ENCODE measurements around the gene LIG3.
"Not testable (repeated sequence)": the region's sequence is repeated elsewhere in the genome, so short reads cannot be mapped to it uniquely, and the experiment has no call there.

LIG3 gene

GRCh38 chr17:34999456-34999855 lies 19.1 kb downstream of the LIG3 start:
- no peak for DNase-seq (ENCODE audit: low read depth)

DNA sequence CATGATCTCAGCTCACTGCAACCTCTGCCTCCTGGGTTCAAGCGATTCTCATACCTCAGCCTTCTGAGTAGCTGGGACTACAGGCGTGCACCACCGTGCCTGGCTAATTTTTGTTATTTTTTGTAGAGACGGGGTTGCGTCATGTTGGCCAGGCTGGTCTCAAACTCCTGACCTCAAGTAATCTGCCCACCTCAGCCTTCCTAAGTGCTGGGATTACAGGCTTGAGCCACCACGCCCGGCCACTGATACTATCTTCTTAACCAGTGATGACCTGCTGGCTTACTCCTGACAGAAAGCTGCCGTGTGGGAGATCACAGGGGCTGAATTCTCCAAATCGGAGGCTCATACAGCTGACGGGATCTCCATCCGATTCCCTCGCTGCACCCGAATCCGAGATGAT lies 20.7 kb downstream of the LIG3 start:
- not testable (repeated sequence) for DNase-seq (ENCODE audit: low read depth)

DNA sequence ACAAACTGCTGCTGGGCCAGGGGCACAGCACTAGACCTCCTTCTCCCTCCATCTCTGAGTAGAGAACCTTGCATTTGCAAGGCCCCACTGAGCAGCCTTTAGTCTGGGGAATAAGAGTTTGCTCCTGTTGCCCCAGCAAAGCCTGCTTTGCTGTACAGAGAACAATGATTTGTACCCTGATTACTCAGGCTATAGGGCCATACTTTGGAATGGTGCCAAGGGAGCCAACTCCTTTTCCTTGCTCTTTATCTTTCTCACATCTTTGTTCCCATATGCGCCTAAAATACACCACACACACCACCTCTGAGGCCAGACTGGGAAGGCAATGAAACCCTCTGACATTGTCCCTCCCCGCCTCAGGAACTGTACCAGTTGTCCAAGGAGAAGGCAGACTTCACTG lies 21.2 kb downstream of the LIG3 start:
- no peak for DNase-seq (ENCODE audit: low read depth)

DNA sequence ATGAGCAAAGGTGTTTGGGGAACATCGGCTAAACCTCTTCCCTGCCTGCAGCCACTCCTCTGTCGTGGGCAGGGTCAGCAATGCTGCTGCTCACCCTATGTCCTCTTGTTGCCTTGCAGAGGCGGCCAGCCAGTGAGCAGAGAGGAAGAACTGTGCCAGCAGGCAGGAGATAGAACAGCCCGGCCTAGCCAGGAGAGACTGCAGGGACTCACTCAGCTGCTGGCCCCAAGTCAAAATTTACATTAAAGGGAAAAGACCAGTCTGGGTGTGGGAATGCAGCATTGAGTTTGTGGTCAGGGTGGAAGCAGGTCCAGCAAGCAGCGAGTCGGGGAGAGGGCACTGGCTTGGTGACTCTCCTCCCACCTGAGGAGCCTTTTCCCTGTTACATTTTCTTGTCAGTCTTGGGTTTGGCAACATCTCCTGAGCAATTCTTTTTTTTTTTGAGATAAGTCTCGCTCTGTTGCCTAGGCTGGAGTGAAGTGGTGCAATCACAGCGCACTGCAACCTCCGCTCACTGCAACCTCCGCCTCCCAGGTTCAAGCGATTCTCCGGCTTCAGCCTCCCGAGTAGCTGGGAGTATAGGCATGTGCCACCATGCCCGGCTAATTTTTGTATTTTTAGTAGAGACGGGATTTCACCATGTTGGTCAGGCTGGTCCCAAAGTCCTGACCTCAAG lies 22.7 kb downstream of the LIG3 start:
- DNase-seq (ENCODE audit: low read depth) = no peak

DNA sequence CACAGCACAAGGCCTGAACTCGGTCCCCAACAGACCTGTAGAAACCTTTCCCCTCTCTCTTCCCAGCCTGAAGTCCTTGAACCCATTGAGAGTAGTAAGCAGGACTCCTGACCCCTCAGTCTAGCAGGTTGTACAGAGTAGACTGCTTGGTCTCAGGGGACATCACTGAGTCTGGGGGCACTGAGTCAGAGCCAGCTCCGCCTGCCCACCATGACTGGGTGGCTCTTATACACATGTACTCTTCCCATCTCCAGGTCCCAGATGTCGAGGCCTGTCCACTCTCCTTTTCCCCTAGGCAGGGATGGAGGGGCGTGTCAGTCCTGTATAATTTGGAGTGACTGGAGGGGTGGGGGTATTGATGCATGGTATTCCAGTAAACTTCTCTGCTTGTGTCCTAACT lies 23.5 kb downstream of the LIG3 start:
- DNase-seq (ENCODE audit: low read depth) = no peak

DNA sequence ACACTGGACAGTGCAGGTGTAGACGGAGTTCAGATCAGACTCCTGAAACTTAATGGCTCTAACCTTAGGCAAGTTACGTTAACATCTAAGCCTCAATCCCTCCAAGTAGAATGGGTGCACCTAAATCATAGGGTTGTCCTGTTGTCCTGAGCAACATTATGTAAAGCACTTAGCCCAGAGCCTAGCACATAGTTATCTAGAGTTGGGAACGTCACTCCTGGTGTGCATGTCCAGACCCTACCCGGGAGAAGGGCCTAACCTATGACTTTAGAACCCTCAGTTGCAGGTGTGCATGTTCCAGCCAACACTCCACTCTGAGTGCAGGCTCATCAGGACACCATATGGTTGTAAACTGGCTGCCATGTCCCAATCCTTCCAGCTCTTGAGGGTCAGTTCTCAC lies 26.0 kb downstream of the LIG3 start:
- no peak for DNase-seq (ENCODE audit: low read depth)

DNA sequence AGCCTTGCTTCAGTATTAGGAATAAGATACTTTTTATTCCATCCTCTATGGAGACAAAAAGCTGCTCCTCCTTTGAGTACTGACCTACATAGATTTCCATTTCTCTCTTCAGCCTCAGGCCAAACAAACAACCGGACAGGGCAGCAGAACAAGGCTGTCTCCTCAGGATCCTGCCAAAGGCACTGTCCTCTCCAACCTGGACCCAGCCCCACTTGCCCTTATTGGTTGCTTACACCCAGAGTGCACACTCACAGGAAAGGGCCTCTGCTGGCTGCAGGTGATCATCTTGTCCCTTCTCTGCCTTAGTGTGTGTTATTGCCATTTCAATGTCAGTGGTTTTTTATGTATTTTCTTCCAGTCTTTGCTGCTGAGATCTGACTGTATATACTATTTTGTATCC lies 26.6 kb downstream of the LIG3 start:
- no peak for DNase-seq (ENCODE audit: low read depth)

DNA sequence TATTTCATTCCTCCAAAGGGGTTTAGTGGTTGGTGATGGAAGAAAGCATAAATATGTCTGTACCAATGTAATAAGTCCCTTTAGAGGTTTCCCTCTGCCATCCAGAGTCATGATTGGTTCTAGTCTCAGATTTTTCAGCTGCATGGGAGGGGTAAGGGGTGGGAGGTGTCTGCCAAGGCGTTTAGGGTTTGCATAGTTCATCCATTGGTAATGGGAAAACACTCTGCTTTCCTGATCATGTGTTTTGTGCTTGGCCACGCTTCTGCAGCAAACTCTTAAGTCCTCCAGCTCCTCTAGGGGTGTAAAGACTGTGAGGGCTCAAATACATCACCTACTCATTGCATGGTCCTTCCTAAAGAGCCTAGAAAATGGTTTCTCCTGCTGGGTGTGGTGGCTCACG lies 29.8 kb downstream of the LIG3 start:
- no peak for DNase-seq (ENCODE audit: low read depth)

GRCh38 chr17:35011671-35012216 lies 31.4 kb downstream of the LIG3 start:
- DNase-seq (ENCODE audit: low read depth) = no peak

- DNase-seq (ENCODE audit: low read depth) = no peak
Measured at GRCh38 chr17:35016369-35016768, 36.1 kb downstream of the LIG3 start.

DNA sequence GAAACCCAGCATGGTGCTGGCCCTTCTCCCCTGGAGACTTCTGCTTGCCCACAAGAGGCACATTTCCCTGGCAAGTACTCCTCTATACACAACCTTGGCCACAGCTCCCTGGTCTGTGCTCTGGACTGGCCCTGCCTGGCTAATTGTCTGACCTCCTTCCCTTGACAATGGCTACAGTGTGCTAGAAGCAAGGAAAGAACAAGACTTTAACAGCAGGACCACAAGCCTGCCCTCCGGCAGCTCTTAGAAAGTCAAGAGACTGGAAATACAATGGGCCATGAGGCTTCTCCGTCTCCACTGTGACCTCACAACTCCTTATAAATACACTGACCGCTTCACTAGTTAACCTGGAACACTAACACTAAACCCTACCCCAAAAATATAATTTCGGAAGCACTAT lies 36.7 kb downstream of the LIG3 start:
- DNase-seq (ENCODE audit: low read depth) = no peak

- no peak for DNase-seq (ENCODE audit: low read depth)
Measured at GRCh38 chr17:35018814-35019213, 38.5 kb downstream of the LIG3 start.

GRCh38 chr17:35019386-35020179 lies 39.3 kb downstream of the LIG3 start:
- DNase-seq (ENCODE audit: low read depth) = no peak

DNA sequence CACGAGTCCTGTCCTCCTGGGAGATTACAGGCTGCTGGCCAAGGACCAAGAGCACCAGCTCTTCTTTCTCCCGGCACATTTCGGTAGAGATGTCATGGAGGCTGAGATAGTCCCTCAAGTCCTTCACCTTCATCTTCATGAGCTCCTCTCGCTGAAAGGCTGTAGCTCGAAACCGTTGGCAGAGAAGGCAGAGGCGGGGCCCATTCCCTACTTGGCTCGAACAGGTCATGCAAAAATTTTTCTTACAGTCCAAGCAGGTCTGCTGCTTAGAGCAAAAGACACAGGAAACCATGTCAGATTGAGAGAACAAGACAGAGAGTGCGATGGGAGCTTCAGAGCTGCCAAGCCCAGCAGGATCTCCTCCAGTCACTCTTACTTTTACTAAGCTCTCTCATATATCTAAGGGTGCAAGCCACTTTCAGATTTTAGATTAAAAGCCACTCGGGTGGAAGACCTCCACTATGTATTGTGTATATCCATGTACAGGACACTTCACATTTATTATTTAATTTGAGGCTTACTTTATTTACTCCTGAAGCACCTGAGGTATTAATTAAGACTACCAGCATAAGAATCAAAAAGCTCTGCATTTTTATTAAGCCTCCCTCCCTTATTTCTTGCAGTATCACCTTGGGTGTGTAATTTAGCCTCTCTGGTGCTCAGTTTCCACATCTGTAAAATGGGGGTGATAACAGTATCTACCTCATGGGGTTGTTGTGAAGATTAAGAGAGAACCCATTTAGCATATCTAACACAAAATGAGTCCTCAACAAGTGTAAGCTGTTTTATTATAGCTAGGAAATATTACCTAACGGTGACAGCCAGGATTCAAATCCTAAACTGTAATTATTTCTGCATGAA lies 41.4 kb downstream of the LIG3 start:
- DNase-seq (ENCODE audit: low read depth) = no peak

DNA sequence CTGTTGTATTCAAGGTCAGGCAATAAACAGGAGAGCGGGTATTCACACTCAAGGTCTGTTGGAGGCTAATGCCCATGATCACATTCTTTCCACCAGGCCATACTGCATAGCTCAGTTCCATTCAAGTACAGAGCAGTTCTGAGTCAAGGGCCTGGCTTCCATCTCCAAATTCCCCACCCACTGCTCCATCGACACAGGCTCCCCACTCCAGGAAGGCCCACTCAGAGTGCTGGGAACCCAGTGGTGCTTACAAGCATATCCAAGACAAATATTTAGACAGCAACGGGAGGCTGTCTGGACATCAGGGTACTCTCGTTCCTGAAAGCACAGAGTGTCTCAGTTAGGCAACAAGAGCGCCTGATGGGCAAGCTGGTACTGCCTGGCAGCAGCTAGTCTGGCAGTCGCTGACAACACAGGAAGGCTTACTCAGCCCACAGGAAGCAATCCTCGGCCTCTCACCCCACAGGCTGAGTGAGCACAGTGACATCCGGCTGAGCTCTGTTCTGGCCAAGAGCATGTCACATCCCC lies 42.3 kb downstream of the LIG3 start:
- DNase-seq (ENCODE audit: low read depth) = peak; percentile 39

- no peak for DNase-seq (ENCODE audit: low read depth)
Measured at GRCh38 chr17:35023538-35023937, 43.2 kb downstream of the LIG3 start.

DNA sequence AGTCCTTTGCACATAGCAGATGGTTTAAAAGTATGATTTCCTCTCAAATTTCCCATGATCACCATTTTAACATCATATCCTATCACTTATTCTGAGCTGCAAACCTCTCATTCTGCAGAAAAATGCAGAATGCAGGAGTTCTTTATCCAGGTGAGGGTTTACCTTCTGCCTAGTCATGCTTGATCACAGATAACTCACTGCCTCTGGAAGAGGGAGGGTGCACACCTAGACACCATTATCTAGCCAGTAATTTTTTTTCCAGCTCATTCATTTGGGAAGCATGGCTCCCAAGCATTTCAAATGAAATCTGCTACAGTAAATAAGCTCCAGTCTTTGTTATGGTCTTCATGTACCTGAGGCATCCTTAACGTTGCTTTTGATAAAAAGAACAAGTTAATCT lies 45.2 kb downstream of the LIG3 start:
- no peak for DNase-seq (ENCODE audit: low read depth)

- not testable (repeated sequence) for DNase-seq (ENCODE audit: low read depth)
Measured at GRCh38 chr17:35028097-35028496, 47.8 kb downstream of the LIG3 start.

GRCh38 chr17:35028531-35029262 lies 48.4 kb downstream of the LIG3 start:
- DNase-seq (ENCODE audit: low read depth) = no peak

DNA sequence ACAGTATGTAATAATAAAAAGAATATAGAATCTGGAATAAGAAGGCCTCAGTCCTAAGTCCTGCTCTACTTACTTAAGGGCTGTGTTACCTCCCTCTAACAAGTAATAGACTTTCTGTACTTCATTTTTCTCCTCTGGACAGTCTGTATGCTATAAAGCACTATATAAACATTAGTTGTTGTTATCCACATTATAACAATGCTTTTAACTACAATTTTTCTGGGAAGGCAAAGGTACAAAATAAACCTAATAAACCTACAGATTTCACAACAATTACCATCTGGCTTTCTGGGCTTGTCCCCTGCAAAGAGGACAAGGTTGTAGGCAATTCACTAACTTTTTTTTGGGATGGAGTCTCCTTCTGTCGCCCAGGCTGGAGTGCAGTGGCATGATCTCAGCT lies 50.5 kb downstream of the LIG3 start:
- no peak for DNase-seq (ENCODE audit: low read depth)

DNA sequence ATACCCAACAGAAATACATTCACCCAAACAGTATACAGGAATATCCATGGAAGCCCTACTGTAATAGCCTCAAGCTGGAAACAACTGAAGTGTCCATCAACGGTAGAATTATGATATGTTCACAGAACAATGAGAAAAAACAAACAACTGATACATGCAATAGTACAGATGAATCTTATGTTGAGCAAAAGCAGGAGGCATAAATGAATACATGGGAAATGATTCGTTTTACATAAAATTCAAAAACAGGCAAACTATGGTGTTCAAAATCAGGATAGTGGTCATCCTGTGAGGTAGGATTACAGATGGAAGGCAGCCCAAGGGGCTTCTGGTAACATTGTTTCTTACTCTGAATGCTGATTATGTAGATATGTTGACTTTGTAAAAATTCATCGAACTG lies 58.1 kb downstream of the LIG3 start:
- DNase-seq (ENCODE audit: low read depth) = no peak

DNA sequence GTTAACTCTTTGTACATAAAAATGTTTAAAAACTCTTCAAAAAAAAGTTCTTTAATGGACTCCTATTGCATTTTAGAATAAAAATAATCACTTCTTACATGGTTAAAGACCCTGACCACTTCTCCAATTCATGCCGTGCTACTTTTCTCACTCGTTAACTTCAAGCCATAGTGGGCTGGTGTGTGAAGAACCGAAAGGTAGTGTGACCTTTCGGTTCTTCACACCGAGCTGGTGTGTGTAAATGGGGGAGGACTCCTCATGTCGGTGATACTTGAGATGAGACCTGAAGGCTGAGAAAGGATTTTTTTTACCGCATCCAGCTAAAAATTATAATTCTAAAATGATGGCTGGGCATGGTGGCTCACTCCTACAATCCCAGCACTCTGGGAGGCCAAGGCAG lies 61.1 kb downstream of the LIG3 start:
- DNase-seq (ENCODE audit: low read depth) = no peak
